ENCODE results near the gene RAB33A.

DNA sequence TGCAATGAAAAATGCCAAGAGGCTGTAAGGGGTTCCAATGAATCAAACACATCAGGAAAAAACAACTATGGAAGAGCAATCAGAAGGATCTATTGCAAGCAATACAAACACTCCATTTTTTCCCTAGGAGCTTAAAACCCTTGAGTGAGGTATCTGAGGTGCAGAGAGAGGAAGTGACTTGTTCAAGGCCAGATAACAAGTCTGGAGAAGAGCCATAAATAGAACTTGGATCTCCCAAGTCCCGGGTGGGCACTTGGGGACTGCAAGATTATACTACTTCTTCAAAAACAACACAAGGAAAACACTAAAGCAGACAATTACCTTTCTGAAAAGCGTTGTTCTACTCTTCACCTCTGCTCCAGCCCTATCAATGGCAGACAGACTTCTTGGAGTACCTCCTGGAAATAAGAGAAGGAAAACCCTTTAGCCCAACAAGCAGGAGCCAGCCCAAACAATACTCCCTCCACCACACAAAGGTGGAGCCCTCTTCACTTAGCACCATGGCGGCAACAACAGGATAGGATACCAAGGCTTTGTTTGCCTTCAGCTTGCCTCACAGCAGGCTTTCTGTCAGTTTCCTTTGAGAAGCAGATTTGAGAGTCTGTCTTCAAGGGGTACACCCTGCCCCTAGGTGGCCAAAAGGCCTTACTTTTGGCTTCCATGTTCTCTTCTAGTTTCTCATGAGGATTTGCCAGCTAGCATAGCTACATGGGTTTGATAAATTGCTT, 32.1 kb upstream of the RAB33A start:
- no peak for TF ChIP-seq CTCF (IDR thresholded peaks at IDR 0.05; ENCODE audit: insufficient read depth, low read depth, low read length)
- TF ChIP-seq EZH2 (IDR thresholded peaks at IDR 0.05; ENCODE audit: insufficient read depth, low read length) = no peak

All from astrocyte (in vitro differentiated cells and primary cell).